SK-N-SH (cell line): ENCODE results near the gene PCNX1. TPM values are rescaled to one million over a fixed set of nuclear protein-coding genes. Genes with fewer than 3 reads are reported as not detected.

ENCODE experiments used
- CTCF ChIA-PET: fragments of 300-600, 350-600 bp; formaldehyde crosslinking; extraction: SDS; loops from one replicate; lab custom pipeline; 2021; lab: Yijun Ruan, JAX
- POLR2A ChIA-PET: fragments of 350-600 bp; sonication (Branson Sonifier 250); formaldehyde crosslinking; extraction: SDS; loops from one replicate; lab custom pipeline; 2020; ENCODE audit warnings: antibody characterized with exemption, inconsistent platforms; lab: Yijun Ruan, JAX
- DNase-seq: peaks from one replicate; pipeline ENCODE4 v3.0.0; 2012
- H2AFZ ChIP-seq: fragments of 200-600 bp; sonication (generic); 2 replicates; pipeline ENCODE4 v1.8.1; 2016; ENCODE audit warnings: antibody characterized with exemption, mild to moderate bottlenecking, low read depth
- H3F3A ChIP-seq: fragments of 200-600 bp; sonication (generic); replicated peaks from 2 replicates; pipeline ENCODE3; 2016; ENCODE audit warnings: antibody characterized with exemption, mild to moderate bottlenecking; ENCODE audit not compliant: insufficient read depth
- H3K27ac ChIP-seq, 2 experiments: fragments of 200-500 bp in 1 of 2; fragments of 200-600 bp in 1 of 2; sonication (Bioruptor generic) in 1 of 2; sonication (generic), shearing (Covaris generic) in 1 of 2; 2 replicates each; pipeline versions ENCODE4 v1.5.1 to v1.6.1; 2014 to 2016; ENCODE audit warnings: low read depth in 2 of 2, inconsistent platforms in 1 of 2, low read length in 1 of 2, mild to moderate bottlenecking in 1 of 2, mixed read lengths in 1 of 2
- H3K27me3 ChIP-seq: fragments of 200-600 bp; sonication (generic), shearing (Covaris generic); 2 replicates; pipeline ENCODE4 v1.6.1; 2016; ENCODE audit warnings: mixed run types; ENCODE audit not compliant: insufficient read depth
- H3K36me3 ChIP-seq, 2 experiments: fragments of 200-500 bp in 1 of 2; fragments of 200-600 bp in 1 of 2; sonication (Bioruptor generic) in 1 of 2; sonication (generic) in 1 of 2; replicated peaks in 1 of 2; 2 replicates each; pipeline versions ENCODE3 to v1.5.1; 2014 to 2016; ENCODE audit warnings: low read length in 1 of 2, mild to moderate bottlenecking in 1 of 2; ENCODE audit not compliant: insufficient read depth in 2 of 2, control insufficient read depth in 1 of 2
- H3K4me1 ChIP-seq, 2 experiments: fragments of 200-500 bp in 1 of 2; fragments of 200-600 bp in 1 of 2; sonication (Bioruptor generic) in 1 of 2; sonication (generic), shearing (Covaris generic) in 1 of 2; 2 replicates each; pipeline versions ENCODE4 v1.5.1 to v1.6.1; 2014 to 2016; ENCODE audit warnings: low read depth in 1 of 2, low read length in 1 of 2, mixed run types in 1 of 2; ENCODE audit not compliant: insufficient read depth in 2 of 2, control insufficient read depth in 1 of 2
- H3K4me2 ChIP-seq: fragments of 200-600 bp; sonication (generic), shearing (Covaris generic); 2 replicates; pipeline ENCODE4 v1.6.1; 2017; ENCODE audit warnings: mixed run types
- H3K4me3 ChIP-seq, 2 experiments: fragments of 200-500 bp in 1 of 2; fragments of 200-600 bp in 1 of 2; sonication (Bioruptor generic) in 1 of 2; sonication (generic), shearing (Covaris generic) in 1 of 2; 2 replicates each; pipeline versions ENCODE4 v1.5.1 to v1.8.1; 2014 to 2016; ENCODE audit warnings: low read depth in 2 of 2, inconsistent platforms in 1 of 2, low read length in 1 of 2, mild to moderate bottlenecking in 1 of 2, mixed read lengths in 1 of 2, moderate library complexity in 1 of 2
- H3K79me2 ChIP-seq: fragments of 200-600 bp; sonication (generic); 2 replicates; pipeline ENCODE4 v1.8.1; 2017; ENCODE audit warnings: mild to moderate bottlenecking; ENCODE audit not compliant: insufficient read depth
- H3K9ac ChIP-seq: fragments of 200-600 bp; sonication (generic); 2 replicates; pipeline ENCODE4 v1.6.1; 2017; ENCODE audit warnings: mixed run types
- H3K9me2 ChIP-seq: fragments of 200-600 bp; sonication (generic); 2 replicates; pipeline ENCODE4 v1.6.1; 2017; ENCODE audit warnings: mixed run types
- H3K9me3 ChIP-seq: fragments of 200-600 bp; sonication (generic); 2 replicates; pipeline ENCODE4 v1.6.1; 2017; ENCODE audit warnings: mixed run types, mild to moderate bottlenecking, moderate library complexity
- H4K20me1 ChIP-seq: fragments of 200-600 bp; sonication (generic); 2 replicates; pipeline ENCODE4 v1.6.1; 2017; ENCODE audit warnings: mild to moderate bottlenecking, mixed run types; ENCODE audit not compliant: insufficient read depth
- CHD2 ChIP-seq: fragments of 150-350 bp; IDR thresholded peaks from 2 replicates; pipeline ENCODE4 v1.6.1; 2018; ENCODE audit warnings: low read length; ENCODE audit not compliant: partially characterized antibody
- CTCF ChIP-seq: fragments of 200-600 bp; sonication (generic); IDR thresholded peaks from 2 replicates; pipeline ENCODE4 v1.6.1; 2017; ENCODE audit warnings: antibody characterized with exemption, mild to moderate bottlenecking, moderate library complexity
- EP300 ChIP-seq, 2 experiments: IDR thresholded peaks; 2 replicates each; pipeline versions ENCODE4 v1.4.0 to v1.6.1; 2012; ENCODE audit warnings: borderline replicate concordance in 1 of 2, low read depth in 1 of 2, low read length in 1 of 2
- FOXM1 ChIP-seq: IDR thresholded peaks from 2 replicates; pipeline ENCODE4 v1.4.0; 2012; ENCODE audit warnings: low read depth, mild to moderate bottlenecking
- GABPA ChIP-seq: IDR thresholded peaks from 2 replicates; pipeline ENCODE4 v1.4.0; 2012; ENCODE audit warnings: low read depth, mild to moderate bottlenecking
- GATA2 ChIP-seq: sonication (generic); formaldehyde crosslinking; IDR thresholded peaks from 2 replicates; pipeline ENCODE4 v1.5.0; 2020; ENCODE audit warnings: mild to moderate bottlenecking, missing genetic modification reagents
- IRF3 ChIP-seq: fragments of 150-350 bp; IDR thresholded peaks from 2 replicates; pipeline ENCODE4 v1.6.1; 2016; ENCODE audit warnings: mild to moderate bottlenecking, low read depth, low read length
- MEF2A ChIP-seq: IDR thresholded peaks from 2 replicates; pipeline ENCODE4 v1.4.0; 2012; ENCODE audit warnings: low read depth, borderline replicate concordance
- NFIC ChIP-seq: IDR thresholded peaks from 2 replicates; pipeline ENCODE4 v1.4.0; 2012; ENCODE audit warnings: borderline replicate concordance
- NRF1 ChIP-seq: IDR thresholded peaks from 2 replicates; pipeline ENCODE4 v1.6.1; 2012; ENCODE audit warnings: low read depth, mild to moderate bottlenecking, low read length
- PBX3 ChIP-seq: IDR thresholded peaks from 2 replicates; pipeline ENCODE4; 2012
- POLR2AphosphoS5 ChIP-seq: IDR thresholded peaks from 2 replicates; pipeline ENCODE4 v1.6.1; 2012; ENCODE audit warnings: low read depth, low read length
- RAD21 ChIP-seq: IDR thresholded peaks from 2 replicates; pipeline ENCODE4 v1.6.1; 2012; ENCODE audit warnings: mild to moderate bottlenecking, low read length
- RCOR1 ChIP-seq: fragments of 150-350 bp; IDR thresholded peaks from 2 replicates; pipeline ENCODE4 v1.6.1; 2017; ENCODE audit warnings: antibody characterized with exemption, low read length
- REST ChIP-seq: IDR thresholded peaks from 2 replicates; pipeline ENCODE4 v1.6.1; 2012; ENCODE audit warnings: mild to moderate bottlenecking, low read depth, low read length, moderate library complexity
- SMC3 ChIP-seq: IDR thresholded peaks from 2 replicates; pipeline ENCODE4 v1.6.1; 2012; ENCODE audit warnings: low read depth, low read length, improper control_type of control experiment
- TCF12 ChIP-seq: IDR thresholded peaks from 2 replicates; pipeline ENCODE4 v1.4.0; 2012
- TEAD4 ChIP-seq: IDR thresholded peaks from 2 replicates; pipeline ENCODE4 v1.4.0; 2012; ENCODE audit warnings: mild to moderate bottlenecking, borderline replicate concordance; ENCODE audit not compliant: insufficient read depth
- YY1 ChIP-seq: IDR thresholded peaks from 2 replicates; pipeline ENCODE4 v1.4.0; 2012; ENCODE audit warnings: low read depth, mild to moderate bottlenecking
- ZBTB33 ChIP-seq: IDR thresholded peaks from 2 replicates; pipeline ENCODE4 v1.4.0; 2012; ENCODE audit warnings: low read depth, borderline replicate concordance
- WGBS: methylation state at CpG from one replicate; pipeline ENCODE4 v1.1.6; 2017; ENCODE audit warnings: low lambda C conversion rate; 5-methylcytosine and 5-hydroxymethylcytosine counted together
- polyA plus RNA-seq, 3 experiments: library from polyadenylated mRNA; depleted of rRNA; stranded (reverse); fragments of >200 nt; gene quantifications; 2 replicates each; pipeline ENCODE4 v1.2.3, GENCODE V29; 2012

Gene PCNX1
- polyA plus RNA-seq, 1 of the 3 experiments (the other 2 are of a cell fraction), result 9.4 TPM

- no peak for TF ChIP-seq PBX3
- no peak for TF ChIP-seq CTCF
- no peak for TF ChIP-seq RAD21
These were observed 15.5 kb upstream of the PCNX1 start (continued) for GRCh38 chr14:70891737-70892136.

GRCh38 chr14:70893062-70893845 is 14.0 kb upstream of the PCNX1 start:
- no peak for DNase-seq
- H3K27ac ChIP-seq, result no peak overlapping the region

More at GRCh38 chr14:70893062-70893845, 14.0 kb upstream of the PCNX1 start:
- Histone ChIP-seq H3K9me2 (no peaks in the 10 kb centered on the region), H3K79me2 (no peaks in the 10 kb centered on the region), H3K4me3 (no peak overlapping the region), H3K4me2 (no peak overlapping the region), H3K9ac (no peak overlapping the region), H3K36me3 (no peaks in the 10 kb centered on the region), H3K27me3 (no peaks in the 10 kb centered on the region), H3K9me3 (no peaks in the 10 kb centered on the region), H3F3A (peaks cover 21% of the 10 kb centered on the region), H3K4me1 (peaks cover 0 to 22% of the 10 kb centered on the region in 2 experiments; a peak in 3 of 4 replicates), H4K20me1 (no peaks in the 10 kb centered on the region), H2AFZ (no peak overlapping the region)
- 80% methylated on average over 13 of the region's 13 CpGs for WGBS
- TF ChIP-seq ZBTB33 (no peak), POLR2AphosphoS5 (no peak), MEF2A (no peak), REST (no peak), IRF3 (no peak), GATA2 (CRISPR knock-in tag) (no peak), NFIC (no peak), NRF1 (no peak), SMC3 (no peak), GABPA (no peak), YY1 (no peak), RCOR1 (no peak), FOXM1 (no peak), TEAD4 (no peak), EP300 (IDR thresholded peaks at IDR 0.05; ENCODE audit: borderline replicate concordance in 1 of 2, low read depth in 1 of 2, low read length in 1 of 2) (no peak), CHD2 (no peak), TCF12 (no peak)
- POLR2A ChIA-PET, result no interaction called here
- CTCF ChIA-PET, result interaction anchor here (5.3 kb wide), 1 partner anchor 13 kb away, joined by 25 read pairs; the partner anchor contains the start of gene PCNX1
